ENCODE measurements around the gene ADRA2B.

Gene ADRA2B

DNA sequence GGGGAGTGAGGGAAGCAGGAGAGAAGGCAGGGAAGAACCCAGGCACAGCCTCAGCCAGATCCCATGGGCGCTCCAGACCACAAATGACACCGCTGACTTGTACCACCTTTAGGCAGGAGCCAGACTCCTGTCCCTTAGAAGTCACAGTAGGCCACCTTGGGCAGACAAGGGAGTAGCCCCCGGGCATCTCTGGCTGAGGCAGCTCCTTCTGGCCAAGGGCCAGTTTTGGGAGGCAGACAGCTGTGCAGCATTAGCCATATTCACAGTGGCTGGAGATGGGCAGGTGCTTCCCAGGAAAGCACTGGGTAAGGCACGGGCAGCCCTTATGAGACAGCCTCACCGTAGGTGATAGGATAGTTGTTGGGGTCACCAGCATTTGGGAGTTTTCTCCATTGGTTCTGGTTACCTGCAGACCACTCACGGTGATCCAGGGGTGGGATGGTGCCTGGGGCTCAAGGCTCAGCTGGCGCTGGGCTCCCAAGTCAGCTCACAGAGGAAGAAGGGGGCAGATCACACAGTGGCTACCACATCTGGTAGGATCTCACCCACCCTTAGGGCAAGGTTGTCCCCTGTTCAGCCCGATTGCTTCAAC is 19.9 kb upstream of the ADRA2B start:
- DNase-seq: peak; percentile 5

DNA sequence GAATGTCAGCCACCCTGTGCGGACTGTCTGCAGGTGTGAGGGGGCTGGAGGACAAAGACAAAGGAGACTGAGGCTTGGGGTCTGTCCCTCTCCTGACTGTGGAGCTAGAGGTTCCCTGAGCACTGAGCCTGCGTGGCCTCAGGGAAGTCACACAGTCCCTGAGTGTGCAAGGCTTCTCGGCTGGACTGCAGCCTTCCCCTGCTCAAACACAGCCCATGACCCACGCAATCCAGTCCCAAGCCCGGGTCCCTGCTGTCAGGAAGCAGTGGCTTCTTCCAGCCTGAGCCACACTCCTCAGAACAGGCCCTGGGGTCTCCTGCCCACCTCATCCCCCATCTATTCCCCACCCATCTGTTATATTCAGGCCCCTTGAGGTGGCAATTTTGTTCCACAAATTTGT is 19.2 kb upstream of the ADRA2B start:
- DNase-seq: no peak

DNA sequence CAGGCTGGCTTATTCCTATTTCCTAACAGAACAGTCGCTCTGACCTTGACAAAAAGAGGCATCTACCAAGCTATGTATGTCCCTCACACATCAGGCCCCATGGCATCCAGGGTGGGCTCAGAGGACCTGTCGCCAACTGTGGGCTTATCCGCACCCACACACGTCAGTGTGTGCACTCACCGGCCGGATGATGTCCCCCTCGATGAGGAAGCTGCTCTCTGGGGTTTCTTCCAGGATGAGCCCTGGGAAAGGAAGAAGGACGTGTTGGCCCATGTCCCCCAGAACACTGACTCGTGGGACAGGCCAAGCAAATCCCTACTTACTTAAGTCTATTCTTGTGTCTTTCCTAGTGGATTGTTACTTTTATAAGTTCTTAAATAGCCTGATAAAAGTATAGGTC is 18.8 kb upstream of the ADRA2B start:
- no peak for DNase-seq

DNA sequence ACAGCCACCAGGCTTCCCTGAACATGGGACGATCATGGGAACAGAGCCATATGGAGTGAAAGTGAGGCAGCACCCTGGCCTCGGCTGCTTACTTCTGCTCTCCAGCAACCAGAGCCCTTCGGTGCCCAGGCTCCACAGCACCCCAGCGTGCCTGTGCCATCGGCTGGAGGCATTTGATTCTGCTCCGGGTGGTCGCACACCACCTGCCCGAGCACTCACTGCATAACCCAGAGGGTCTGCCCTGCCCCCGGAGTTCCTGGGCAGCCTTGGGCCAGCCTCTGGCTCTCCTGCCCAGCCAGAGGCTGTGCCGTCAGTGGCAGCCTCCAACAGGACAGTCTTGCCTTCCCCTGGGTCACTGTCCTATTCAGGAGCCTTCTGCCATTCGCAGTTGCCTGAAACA is 18.1 kb upstream of the ADRA2B start:
- DNase-seq: no peak

DNA sequence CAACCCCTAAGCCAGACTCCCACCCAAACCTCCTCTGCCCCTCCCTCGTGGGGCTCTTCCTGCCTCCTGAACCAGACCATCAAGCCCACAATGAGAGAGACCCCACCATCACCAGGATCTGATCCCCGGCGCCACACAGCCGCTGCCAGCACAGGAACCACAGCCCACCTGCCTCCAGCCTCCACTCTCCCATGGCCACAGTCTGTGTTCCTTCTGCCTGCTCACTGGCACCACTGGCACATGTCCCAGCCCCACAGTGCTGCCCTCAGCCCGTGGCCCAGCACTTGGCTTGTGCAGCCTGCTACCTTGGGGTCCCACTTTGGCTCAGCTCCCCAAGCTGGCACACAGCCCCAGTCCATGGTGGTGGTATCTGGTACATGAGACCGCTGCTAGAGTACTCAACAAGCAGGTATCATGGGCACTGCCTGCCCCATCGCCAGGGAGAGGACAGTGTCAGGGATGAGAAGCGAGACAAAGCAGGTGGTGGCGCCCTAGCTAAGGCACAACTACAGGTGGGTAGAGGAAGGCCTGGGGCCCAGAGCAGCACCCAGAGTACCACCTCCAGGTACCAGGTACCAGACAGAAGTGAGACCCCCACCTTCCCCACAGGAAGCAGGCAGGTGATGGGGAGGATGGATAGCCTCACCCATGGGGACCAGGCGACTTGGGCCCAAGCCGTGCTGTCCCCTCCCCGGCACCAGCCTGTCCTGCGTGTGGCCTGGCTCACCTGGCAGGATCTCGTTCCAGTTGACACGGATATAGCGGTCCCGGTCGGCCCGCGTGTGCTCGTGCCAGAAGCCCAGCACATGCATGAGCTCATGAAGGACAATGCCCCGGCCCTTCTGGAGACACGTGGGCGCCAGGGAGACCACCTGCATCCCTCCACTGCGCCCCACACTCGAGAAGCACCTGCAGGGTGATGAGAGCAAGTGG is 15.7 kb upstream of the ADRA2B start:
- no peak for DNase-seq

DNA sequence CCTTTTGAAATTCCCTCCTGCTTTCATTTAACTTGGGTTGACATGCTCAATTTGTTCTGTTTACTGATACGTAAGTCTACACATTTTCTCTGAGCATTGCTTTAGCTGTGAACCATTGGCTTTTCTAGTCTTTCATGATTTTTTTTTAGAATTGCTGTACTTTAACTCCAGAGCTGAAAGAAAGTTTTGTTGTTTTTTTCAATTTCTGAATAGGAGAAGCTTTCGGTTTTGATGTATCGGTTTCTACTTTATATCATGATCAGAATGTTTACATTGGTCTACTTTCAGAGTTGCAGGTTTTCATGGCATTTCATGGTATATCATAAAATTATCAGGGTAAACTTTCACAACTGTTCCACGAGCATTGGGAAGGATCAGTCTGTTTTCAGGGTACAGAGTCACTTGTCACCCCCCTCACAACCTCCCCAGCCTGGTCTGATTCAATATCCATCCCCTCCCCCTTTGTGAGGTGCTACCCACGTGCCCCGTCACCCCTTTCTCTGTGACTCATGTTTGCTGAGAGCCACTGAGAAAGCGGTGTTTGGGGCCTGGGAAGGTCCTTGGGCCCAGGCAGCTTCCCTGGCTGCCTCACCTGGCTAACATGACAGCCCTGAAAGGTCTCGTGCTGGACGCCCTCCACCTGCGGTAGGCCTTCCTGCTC is 14.9 kb upstream of the ADRA2B start:
- no peak for DNase-seq

DNA sequence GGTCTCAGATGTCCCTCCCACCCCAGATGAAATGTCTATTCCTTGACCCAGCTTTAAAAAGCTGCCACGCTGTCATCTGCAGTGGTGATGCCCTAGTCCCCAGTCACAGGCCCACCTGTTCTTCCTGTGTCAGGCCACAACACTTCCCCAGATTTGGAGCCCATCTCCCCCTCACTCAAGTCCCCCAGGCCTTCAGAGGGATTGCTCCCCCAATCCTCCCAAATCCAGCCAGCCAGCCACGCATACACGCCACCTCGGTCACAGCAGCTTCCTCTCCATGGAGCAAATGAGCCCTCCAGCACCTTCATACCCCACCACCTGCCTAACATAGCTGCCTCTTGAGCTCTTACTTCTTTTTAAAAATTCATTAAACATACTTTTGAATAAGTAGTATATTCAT is 14.1 kb upstream of the ADRA2B start:
- no peak for DNase-seq

DNA sequence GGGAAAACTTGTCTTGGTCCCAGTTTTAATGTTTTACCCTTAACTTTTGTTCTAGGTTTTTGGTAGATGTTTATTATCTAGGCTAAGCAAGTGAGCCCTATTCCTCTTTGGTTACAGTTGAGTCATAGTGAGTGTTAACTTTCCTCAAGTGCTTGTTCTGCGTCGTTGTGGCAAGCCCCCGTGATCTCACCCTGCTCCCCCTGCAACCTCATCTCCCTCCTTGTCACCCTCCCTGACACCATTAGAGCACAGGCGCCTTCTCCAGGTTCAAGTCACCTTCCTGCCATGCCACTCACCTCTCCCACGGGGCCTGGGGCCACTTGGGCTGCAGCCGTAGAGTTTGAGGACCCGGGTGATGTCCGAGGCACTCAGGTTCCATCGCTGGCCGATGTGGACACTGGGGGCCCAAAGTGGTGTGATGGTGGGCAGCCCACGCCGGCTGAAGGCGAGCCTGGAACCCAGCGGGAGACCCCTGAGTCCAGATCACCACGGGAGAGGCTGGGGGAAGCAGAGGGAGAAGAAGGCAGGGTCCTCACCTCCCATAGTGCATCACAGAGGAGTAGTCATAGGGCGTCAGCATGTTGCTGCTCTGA is 13.3 kb upstream of the ADRA2B start:
- no peak for DNase-seq

DNA sequence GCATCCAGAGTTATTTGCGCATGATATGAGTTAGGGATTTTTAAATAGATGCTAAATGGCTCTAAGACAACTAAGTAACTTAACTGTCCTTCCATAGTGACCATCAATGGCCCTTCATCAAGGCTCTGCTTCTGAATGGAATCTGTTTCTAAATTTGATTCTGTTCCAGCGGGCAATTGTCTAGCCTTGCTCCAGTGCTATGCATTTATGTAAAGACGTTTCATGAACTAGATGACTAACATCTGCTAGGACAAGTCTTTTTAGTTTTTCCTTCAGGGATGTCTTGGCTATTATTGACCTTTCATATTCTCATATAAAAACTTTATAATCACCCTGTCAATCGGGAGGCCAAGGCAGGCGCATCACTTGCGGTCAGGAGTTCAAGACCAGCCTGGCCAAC is 12.1 kb upstream of the ADRA2B start:
- DNase-seq: no peak

DNA sequence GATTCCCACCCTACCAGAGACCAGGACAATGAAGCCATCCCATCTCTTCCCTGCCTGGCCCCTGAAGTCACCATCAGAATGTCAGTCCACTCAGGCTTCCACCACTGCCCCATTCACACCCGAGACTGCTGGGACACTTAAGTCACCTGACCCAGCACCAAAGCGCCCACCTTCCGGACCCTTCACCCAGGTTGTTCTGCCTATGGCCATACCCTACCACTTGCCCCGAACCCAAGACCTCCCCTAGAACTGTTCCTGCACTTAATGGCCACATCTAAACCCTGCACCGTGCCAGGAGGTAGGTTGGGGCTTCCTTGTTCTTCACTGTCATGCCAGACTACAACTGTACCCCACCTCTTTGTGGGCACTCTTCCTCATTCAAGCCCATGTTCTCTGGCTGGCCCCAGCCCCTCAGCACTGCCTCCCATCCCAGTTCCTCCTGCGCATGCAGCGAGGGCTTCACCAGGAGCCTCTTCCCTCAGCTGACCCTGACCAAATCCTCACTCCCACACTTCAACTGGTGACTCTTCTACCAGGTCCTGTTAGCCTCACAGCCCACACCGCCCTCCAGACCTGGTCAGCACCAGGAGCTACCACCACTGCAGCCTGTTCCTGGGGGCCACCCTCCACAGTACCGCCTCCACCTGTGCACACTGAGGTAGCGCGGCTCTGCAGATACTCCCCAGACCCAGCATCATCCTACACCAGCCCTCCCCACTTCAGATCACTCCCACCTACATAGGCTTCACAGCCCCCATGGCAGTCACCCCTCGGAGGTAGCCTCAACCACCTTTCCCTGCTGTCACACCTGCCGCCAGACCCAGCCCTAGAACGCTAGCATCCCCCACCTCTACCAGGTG is 8.3 kb upstream of the ADRA2B start:
- no peak for DNase-seq

DNA sequence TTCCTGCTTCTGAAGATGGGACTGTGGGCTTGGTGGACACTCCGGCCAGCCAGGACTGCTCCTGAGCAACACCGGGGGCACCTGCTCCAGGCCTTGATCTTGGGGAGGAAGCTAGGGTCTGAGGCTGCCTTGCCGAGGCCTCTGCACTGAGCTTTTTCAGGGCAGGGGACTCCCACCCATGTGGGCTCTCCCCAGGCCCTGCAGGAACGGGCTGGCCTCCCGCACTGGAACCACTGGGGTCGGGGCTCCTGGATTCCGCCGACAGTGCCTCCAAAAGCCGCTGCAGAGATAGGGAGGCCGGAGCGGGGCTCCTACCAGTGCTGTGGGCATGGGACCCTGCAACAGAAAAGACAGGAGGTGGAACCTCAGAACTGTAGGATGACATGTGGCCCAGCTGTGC is 7.6 kb upstream of the ADRA2B start:
- no peak for DNase-seq

DNA sequence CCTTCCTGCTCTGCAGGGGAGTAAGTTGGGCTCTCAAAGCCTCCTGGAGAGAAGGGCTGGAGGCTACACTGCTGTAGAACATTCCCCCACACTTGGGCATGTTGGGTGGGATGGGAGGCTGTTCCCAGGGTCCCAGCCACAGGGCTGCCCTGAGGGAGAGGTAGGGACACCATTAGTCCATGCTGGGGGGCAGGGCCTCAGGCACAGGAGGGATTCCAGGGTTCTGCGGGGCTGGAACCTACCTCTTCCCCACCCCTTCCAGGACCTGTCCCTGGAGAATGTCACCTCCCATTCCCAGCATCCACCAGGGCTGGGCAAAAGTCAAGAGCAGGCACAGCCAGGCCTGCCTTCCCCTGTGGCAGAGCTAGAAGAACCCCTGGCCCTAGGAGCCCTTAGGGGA is 6.9 kb upstream of the ADRA2B start:
- no peak for DNase-seq

DNA sequence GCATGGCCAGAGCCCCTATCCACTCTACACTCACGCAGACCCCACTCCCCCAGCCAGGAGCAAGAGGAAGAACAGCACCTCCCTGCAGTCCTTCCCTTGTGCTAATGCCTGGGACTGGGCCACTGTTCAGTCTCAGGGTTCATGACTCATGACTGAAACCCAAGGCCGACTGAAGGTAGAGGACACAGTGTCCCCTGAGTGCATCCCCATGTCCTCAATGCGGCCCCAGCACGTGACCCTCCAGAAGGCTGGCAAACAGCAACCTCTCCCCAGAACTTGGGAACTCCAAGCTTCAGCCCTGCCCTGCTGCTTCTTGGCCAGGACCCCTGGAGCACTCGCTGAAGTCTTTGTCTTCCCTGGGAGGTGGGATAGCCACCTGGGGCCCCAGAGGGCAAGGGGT is 6.0 kb upstream of the ADRA2B start:
- no peak for DNase-seq

DNA sequence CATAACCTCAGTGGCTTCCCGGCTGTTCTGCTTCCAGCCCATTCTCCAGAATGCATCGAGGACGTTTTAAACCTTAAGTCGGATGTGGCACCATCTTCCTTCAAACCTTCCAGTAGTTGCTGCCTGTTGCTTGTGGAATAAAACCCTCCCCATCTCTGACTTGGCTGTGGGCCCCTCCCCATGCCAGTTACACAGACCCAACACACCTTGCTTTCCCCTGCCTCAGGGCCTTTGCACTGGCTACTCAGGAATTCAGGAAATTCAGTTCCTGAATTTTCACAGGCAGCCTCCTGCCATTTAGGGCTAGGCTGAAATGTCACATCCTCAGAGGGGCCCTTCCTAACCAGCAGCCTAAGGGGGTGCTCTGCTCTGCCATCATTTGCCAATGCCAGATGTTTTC is 5.0 kb upstream of the ADRA2B start:
- no peak for DNase-seq

DNA sequence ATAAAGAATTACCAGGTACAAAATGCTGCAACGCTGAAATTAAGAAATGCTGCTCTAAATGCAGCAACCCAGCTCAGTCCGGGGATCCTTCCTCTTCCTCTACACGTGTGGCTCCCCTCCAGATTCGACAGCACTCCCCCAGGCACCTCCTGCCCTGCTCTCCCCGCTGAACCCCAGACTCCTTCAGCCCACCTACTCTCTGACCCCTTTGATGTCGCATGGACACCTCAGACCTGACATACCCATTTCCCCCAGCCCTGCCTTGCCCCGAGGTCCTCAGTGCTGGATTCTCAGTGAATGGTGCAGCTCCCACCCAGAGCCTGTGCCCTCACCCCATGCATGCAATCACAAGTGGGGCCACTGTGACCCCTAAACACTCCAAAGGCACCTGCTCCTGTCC is 4.6 kb upstream of the ADRA2B start:
- DNase-seq: no peak

DNA sequence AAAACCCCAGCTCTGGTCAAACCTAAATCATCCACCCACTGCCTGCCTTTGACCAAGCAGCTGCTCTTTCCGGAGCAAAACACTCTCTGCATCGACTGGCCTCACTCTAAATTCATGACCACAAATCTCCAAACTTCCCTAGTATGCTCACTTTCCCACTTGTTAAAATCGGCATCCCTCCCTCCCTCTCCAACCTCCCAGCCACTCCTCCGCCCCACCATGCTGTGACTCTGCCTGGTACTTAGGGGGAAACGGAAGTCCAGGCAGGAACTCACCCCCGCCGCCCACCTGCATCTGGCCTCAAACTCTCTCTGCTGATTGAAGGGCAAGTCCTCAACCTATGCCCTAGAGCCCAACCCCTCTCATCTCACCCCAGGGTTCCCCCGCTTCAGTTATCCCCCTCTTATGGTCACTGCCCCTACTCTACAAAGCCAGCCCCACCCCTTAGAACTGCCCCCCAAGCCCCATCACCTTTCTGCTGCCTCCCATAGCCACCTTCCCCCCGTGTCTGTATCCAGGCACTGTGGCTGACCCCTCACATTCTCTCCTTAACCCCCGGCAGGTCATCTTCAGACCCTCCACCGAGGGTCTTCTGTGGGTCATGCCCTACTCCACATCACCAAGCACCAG is 3.8 kb upstream of the ADRA2B start:
- no peak for DNase-seq

DNA sequence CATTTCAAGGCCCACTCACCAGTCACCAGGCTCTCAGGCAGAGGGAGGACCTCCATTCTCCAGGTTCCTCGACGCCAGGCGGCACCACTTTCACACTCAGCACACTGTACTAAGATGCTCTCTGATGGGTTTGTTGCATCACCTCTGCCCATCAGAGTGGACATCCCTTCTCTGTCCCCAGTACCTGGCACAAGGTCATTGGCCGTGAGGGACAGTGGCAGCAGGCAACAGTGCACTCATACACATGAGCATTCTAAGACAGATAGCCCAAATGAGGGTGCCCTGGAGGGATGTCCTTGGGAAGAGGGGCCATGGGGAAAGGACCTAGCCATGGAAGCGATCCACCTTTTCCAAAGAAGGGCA is 3.0 kb upstream of the ADRA2B start:
- no peak for DNase-seq

DNA sequence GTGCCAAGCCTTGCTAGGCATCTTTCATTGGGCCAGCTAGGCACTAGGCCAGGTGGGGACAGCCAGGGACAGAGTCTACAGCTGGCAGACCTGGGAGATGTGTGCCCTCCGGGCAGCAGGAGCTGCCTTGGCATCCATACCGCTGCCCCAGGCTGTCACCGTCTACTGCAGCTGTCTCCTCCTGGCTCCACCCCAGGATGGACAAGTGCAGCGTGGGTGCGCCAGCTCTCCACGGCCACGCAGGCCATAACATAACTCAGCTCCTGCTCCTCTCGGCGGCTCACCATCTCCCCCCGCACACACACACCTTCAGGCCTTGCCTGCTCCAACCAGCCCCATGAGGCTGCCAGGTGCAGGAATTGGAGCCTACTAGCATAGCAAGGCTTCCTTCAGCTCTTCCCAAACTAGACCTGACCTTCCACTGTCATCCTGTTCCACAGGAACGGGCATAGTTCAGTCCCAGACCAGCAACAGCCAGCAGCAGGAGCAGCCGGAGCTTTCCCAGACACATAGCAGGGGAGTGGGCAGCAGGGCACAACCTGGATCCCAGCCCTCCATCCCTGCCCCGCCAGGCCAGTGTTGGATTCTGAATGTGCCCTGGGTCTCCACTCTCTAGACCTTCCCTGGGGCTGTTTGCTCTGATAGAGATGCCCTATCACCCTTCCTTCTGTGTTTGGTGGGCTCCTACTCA is 2.5 kb upstream of the ADRA2B start:
- DNase-seq: no peak

DNA sequence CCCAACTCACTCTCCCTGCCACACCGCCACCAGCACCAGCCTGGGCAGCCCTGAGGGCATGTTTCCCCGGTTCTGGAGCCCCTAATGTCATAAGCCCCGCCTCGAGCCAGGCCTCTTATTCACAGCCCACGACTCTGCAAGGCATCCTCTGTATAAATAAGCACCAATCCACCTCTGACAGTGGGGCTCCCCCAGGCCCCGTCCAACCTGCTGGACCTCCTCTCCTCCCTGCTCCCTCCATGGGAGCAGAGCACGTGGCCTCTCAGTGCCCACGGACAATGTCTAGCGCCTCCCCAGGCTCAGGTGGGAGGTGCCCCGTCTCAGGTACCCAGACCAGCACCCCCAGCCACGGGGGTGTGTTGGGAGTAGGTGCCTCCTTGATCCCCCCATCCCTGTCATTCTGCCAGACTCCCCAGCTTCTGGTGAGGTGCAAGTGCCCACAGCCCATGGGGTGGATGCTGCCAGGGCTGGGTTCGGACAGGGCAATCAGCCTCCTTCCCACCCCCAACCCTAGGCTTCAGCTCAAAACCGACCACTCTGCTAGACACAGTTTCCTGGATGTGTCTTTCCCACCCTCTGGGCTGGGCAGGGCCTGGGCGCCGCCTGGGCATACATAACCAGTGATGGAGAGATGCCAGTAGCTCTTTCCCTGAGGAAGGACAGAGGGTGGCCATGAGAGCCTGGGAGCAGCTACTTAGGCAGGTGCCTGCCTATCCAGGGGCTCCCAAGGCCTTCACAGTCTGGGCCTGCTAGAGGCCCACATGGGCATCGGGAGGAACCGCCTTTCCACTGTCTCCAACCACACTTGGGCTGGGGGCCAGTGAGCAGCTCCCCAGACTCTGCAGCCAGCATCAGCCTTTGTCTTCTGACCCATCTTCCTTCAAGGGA is 1.6 kb upstream of the ADRA2B start:
- no peak for DNase-seq

DNA sequence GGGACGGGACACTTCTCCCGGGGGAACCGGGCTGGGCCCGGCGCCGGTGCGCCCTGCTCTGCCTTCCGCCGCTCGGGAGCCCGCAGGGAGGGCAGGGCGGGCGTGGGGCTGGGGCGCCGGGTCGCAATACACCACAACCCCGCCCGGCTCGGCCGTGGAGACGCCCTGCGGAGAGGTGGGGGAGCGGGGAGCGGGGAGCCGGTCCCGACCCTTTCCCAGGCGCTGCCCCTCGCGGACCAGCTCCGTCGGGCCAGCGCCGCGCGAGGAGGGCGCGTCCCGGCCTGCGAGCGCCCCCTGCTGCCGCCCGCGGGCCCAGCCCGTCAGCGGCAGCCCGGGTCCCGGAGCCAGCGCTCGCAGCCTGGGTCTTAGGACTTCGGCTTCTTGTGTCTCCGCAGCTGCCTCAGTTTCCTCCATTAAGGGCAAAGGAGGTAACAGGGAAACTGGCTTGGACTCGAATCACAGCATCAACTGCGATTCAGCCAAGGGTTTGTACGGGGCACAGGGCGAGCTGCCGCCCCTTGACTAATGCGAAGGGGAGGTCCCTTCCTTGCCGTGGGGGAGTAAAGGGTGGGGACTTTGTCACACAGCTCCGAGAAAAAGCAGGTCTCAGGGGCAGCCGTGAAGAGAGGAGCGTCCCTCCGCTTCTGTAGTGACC is 635 bp upstream of the ADRA2B start:
- DNase-seq: peak; percentile 34
